HEK293T (cell line): ENCODE measurements around the gene HOXA11.

Experiments used
- CTCF ChIA-PET: fragments of 350-600 bp; formaldehyde crosslinking; extraction: SDS; loops from one replicate; lab custom pipeline; 2021; ENCODE audit warnings: antibody characterized with exemption, inconsistent platforms; lab: Yijun Ruan, JAX
- POLR2A ChIA-PET: fragments of 350-600 bp; formaldehyde crosslinking; extraction: SDS; loops from one replicate; lab custom pipeline; 2020; ENCODE audit warnings: antibody characterized with exemption, inconsistent platforms; lab: Yijun Ruan, JAX
- DNase-seq: peaks from one replicate; pipeline ENCODE4 v3.0.0; 2012; ENCODE audit warnings: mixed read lengths; ENCODE audit errors: extremely low spot score
- ARNT ChIP-seq: fragments of 450-650 bp; IDR thresholded peaks from 2 replicates; pipeline ENCODE4 v1.6.1; 2017; ENCODE audit warnings: mild to moderate bottlenecking
- BHLHE40 ChIP-seq: fragments of 450-650 bp; IDR thresholded peaks from 2 replicates; pipeline ENCODE4 v1.6.1; 2016; ENCODE audit warnings: mild to moderate bottlenecking, moderate library complexity, borderline replicate concordance
- CTBP1 ChIP-seq: fragments of 450-650 bp; IDR thresholded peaks from 2 replicates; pipeline ENCODE4 v1.6.1; 2016; ENCODE audit warnings: borderline replicate concordance
- ELF4 ChIP-seq: fragments of 450-650 bp; IDR thresholded peaks from 2 replicates; pipeline ENCODE4 v1.6.1; 2017; ENCODE audit warnings: antibody characterized with exemption
- FOXA1 ChIP-seq: fragments of 450-650 bp; IDR thresholded peaks from 2 replicates; pipeline ENCODE4 v1.6.1; 2016; ENCODE audit warnings: mild to moderate bottlenecking
- FOXK2 ChIP-seq: fragments of 450-650 bp; IDR thresholded peaks from 2 replicates; pipeline ENCODE4 v1.6.1; 2016; ENCODE audit warnings: mild to moderate bottlenecking
- FOXM1 ChIP-seq: fragments of 450-650 bp; IDR thresholded peaks from 2 replicates; pipeline ENCODE4 v1.6.1; 2017; ENCODE audit warnings: mild to moderate bottlenecking, borderline replicate concordance
- HDGF ChIP-seq: fragments of 450-650 bp; IDR thresholded peaks from 2 replicates; pipeline ENCODE4 v1.6.1; 2017; ENCODE audit warnings: antibody characterized with exemption, borderline replicate concordance
- L3MBTL2 ChIP-seq: fragments of 450-650 bp; conservative IDR thresholded peaks from 2 replicates; pipeline ENCODE4 v1.6.1; 2016; ENCODE audit warnings: mild to moderate bottlenecking
- LEF1 ChIP-seq: fragments of 450-650 bp; IDR thresholded peaks from 2 replicates; pipeline ENCODE4 v1.6.1; 2017; ENCODE audit warnings: mild to moderate bottlenecking, borderline replicate concordance
- NFRKB ChIP-seq: fragments of 450-650 bp; IDR thresholded peaks from 2 replicates; pipeline ENCODE4 v1.6.1; 2016; ENCODE audit warnings: mild to moderate bottlenecking, moderate library complexity
- SP1 ChIP-seq: fragments of 450-650 bp; IDR thresholded peaks from 2 replicates; pipeline ENCODE4 v1.6.1; 2017
- SUZ12 ChIP-seq: fragments of 450-650 bp; IDR thresholded peaks from 2 replicates; pipeline ENCODE4 v1.6.1; 2016; ENCODE audit warnings: mild to moderate bottlenecking
- TARDBP ChIP-seq: fragments of 450-650 bp; IDR thresholded peaks from 2 replicates; pipeline ENCODE4 v1.6.1; 2016
- ZNF384 ChIP-seq: fragments of 450-650 bp; IDR thresholded peaks from 2 replicates; pipeline ENCODE4 v1.6.1; 2016
- TF ChIP-seq, protein P1 (sequence below): fragments of 450-650 bp; IDR thresholded peaks from 2 replicates; pipeline ENCODE4 v1.6.1; 2016

Gene HOXA11

DNA sequence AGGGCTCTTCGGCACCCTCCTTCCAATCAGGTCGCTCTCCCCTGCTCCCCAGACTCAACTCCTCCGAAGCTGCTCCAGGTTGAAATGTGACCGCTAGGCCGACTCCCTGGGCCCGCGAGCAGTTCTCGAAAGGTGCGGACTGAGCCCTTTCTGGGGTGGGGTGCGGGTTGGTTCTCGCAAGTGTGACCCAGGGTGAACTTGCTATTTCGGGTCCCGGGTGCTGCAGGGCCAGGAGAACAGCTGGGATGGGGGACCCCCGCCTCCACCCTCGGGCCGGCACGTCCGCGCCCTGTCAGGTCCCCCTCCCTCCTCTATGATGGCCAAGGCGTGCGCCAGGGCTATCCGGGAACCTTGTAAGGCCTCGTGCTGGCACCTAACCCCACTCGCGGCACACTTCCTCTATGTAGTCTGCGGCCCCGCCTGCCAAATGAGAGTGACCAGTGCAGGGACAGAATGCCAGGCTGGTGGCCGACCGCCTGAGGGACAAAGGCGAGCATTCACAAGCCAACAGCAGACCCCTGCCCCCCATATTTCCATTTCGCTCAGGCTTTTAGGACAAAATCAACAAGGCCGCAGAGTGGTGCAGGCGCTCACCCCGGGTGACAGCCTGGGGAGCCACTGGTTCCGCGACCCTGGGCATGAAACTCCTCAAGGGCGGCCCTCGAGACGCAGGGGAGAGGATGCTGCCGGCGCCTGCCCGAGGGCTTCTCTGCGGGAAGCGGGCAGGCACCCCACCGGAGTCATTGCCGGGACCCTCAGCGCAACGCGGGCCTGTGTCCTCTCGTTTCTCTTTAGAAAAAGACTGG is 28.6 kb upstream of the HOXA11 start:
- TF ChIP-seq L3MBTL2, result no peak
- no peak for TF ChIP-seq FOXM1
- no peak for TF ChIP-seq TARDBP
- TF ChIP-seq CTBP1, result no peak
- no peak for TF ChIP-seq LEF1
- no peak for TF ChIP-seq BHLHE40
- TF ChIP-seq ARNT, result no peak
- TF ChIP-seq HDGF, result no peak
- no peak for TF ChIP-seq ELF4
- no peak for TF ChIP-seq NFRKB
- TF ChIP-seq FOXK2, result no peak
- TF ChIP-seq SP1, result no peak
- no peak for TF ChIP-seq SUZ12
- no peak for DNase-seq
- POLR2A ChIA-PET, result interaction anchor here (0.6 kb wide), 1 partner anchor 14 kb away, joined by 3 read pairs; the partner anchor contains the start of gene HOXA13
- CTCF ChIA-PET, result no interaction called here

DNA sequence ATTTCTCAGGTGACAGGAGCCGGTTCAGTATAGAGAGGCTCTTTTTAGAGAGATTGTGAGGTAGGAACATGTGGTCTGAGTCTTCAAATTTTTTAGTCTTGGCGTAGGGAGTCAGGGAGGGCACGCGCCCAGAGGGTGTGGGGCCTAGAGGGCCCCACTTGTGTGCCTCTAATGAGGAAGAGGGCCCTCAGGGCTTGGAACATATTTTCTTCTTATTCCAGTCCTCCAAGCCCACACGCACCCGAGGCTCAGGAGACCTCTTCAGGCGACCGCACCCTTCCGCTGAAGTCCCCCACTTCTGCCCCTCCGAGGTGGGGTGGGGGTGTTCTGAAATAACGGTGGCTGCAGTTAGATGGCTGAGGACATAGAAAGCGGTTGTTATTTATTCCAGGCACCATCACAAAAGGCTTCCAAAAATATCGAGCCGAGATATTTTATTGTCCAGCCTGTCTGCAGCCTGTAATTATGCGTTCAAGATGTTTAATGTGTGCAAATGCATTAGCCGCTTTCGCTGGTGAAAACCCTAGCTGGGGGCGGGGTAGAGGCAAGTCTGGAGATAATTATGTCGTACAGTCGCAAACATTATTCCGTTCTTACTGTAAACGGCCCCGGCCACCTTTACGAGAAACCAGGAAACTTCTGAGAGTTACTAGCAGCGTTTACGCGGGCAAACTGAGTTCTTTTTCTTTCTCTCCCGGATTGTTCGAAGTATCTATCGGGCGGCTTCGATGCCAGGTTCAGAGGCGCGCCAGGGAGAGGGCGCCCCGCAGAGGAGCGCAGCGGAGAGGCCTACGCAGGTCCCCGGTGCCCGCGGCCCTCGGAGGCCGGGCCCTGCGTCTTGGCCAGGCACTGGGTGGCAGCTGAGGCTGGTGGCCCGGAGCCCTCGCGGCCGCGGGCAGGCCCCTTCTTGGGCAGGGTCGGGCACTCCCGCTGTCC is 27.7 kb upstream of the HOXA11 start:
- POLR2A ChIA-PET, result interaction anchor here (0.6 to 0.9 kb wide), 2 partner anchors 10 to 13 kb away, joined by 3 read pairs; partner anchors contain the start of gene HOXA13
- no peak for DNase-seq

DNA sequence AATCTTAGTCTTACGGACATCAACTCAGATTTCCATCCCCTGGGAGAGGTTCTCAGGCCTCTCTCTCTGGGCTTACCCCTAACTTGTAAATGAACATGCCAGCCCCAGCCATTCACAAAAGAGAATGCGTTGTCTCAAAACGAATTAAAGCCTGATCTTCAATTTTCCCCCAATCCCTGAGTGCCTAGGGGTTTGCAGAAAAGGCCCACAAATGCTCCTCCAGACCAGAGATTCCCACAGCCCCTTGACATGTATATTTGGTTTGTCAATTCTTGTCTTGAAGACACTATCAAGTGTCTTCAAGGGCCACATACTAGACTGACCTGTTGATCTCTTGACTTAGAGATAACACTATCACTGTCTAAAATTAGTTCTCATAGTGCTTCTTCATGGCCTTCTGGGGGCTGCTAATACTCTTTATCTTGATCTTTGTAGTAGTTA is 26.8 kb upstream of the HOXA11 start:
- ChIA-PET CTCF (interaction anchor here (1.0 kb wide), 1 partner anchor 137 kb away, joined by 3 read pairs; no protein-coding TSS in a partner anchor), POLR2A (interaction anchor here (0.9 kb wide), 1 partner anchor 9 kb away, joined by 3 read pairs; no protein-coding TSS in a partner anchor)
- TF ChIP-seq FOXM1 (no peak), TARDBP (no peak), BHLHE40 (no peak), L3MBTL2 (no peak), SUZ12 (no peak), SP1 (no peak), FOXA1 (no peak), ZNF384 (no peak), CTBP1 (no peak), ELF4 (no peak), NFRKB (no peak), HDGF (no peak), LEF1 (no peak), FOXK2 (no peak), ARNT (no peak)
- TF ChIP-seq, protein P1, sequence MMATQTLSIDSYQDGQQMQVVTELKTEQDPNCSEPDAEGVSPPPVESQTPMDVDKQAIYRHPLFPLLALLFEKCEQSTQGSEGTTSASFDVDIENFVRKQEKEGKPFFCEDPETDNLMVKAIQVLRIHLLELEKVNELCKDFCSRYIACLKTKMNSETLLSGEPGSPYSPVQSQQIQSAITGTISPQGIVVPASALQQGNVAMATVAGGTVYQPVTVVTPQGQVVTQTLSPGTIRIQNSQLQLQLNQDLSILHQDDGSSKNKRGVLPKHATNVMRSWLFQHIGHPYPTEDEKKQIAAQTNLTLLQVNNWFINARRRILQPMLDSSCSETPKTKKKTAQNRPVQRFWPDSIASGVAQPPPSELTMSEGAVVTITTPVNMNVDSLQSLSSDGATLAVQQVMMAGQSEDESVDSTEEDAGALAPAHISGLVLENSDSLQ, result no peak
- DNase-seq, result no peak

More for the DNA sequence above, 27.7 kb upstream of the HOXA11 start:
- TF ChIP-seq SP1 (no peak), FOXM1 (no peak), FOXK2 (no peak), ZNF384 (no peak), ARNT (no peak), CTBP1 (no peak), LEF1 (no peak), ELF4 (no peak), L3MBTL2 (no peak; the same call in 1 of the 2 replicates), TARDBP (no peak), SUZ12 (no peak), HDGF (no peak), FOXA1 (no peak), NFRKB (no peak), BHLHE40 (no peak)
- TF ChIP-seq, protein P1, result no peak
- CTCF ChIA-PET, result no interaction called here

DNA sequence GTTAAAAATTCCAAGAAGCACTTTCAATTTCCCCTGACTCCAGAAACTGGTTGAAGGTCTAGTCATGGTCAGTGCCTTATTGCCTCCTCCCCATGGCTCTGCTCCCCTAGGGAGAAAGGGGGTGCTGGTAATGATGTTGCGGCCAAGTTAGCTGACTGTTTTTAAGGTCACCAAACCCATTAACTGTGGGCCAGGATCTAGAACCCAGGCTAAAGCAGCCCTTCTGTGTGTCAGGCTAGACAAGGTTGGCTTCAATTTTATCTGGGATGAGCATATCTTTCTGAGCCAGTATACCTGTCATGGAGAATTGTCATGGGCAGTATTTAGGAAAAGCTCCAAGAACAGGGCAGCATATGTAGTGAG is 26.0 kb upstream of the HOXA11 start:
- ChIA-PET CTCF (interaction anchor here (0.9 to 1.0 kb wide), 3 partner anchors 7 to 138 kb away, joined by 3 to 6 read pairs (median 3); no protein-coding TSS in a partner anchor), POLR2A (interaction anchor here (0.6 kb wide), 1 partner anchor 395 kb away, joined by 3 read pairs; no protein-coding TSS in a partner anchor)
- TF ChIP-seq ZNF384 (no peak), BHLHE40 (no peak), FOXK2 (no peak), L3MBTL2 (no peak), FOXA1 (no peak), ARNT (no peak), NFRKB (no peak), SP1 (no peak), SUZ12 (no peak), LEF1 (no peak), CTBP1 (no peak), TARDBP (no peak), ELF4 (no peak), HDGF (no peak), FOXM1 (no peak)
- TF ChIP-seq, protein P1, result no peak
- DNase-seq, result no peak
